H9 (cell line): ENCODE results near the gene ALDH1A1. TPM values are rescaled to one million over a fixed set of nuclear protein-coding genes. Genes with fewer than 3 reads are reported as not detected.

Source experiments
- DNase-seq: peaks from one replicate; pipeline ENCODE4 v3.0.0-alpha.2; 2017
- H2AFZ ChIP-seq: one replicate; pipeline ENCODE4 v1.6.1; 2013; ENCODE audit warnings: mild to moderate bottlenecking, low read length, control low read depth, moderate library complexity
- H2AK5ac ChIP-seq: 2 replicates; pipeline ENCODE4 v1.6.1; 2013; ENCODE audit warnings: low read length, control low read depth, mixed read lengths; ENCODE audit not compliant: insufficient read length
- H2BK120ac ChIP-seq: one replicate; pipeline ENCODE4 v1.6.1; 2013; ENCODE audit warnings: low read depth, mild to moderate bottlenecking, low read length, control low read depth, inconsistent platforms; ENCODE audit not compliant: poor library complexity, severe bottlenecking
- H2BK12ac ChIP-seq: 2 replicates; pipeline ENCODE4 v1.6.1; 2013; ENCODE audit warnings: low read length, control low read depth, mixed read lengths, low read depth; ENCODE audit not compliant: insufficient read length
- H2BK15ac ChIP-seq: 2 replicates; pipeline ENCODE4 v1.6.1; 2013; ENCODE audit warnings: low read depth, low read length, control low read depth
- H2BK20ac ChIP-seq: one replicate; pipeline ENCODE4 v1.6.1; 2013; ENCODE audit warnings: low read depth, mild to moderate bottlenecking, low read length, control low read depth, inconsistent platforms; ENCODE audit not compliant: poor library complexity, severe bottlenecking
- H2BK5ac ChIP-seq: 2 replicates; pipeline ENCODE4 v1.6.1; 2013; ENCODE audit warnings: low read length, control low read depth, mixed read lengths; ENCODE audit not compliant: insufficient read length
- H3K14ac ChIP-seq: 2 replicates; pipeline ENCODE4 v1.6.1; 2013; ENCODE audit warnings: low read length, control low read depth; ENCODE audit not compliant: insufficient read depth
- H3K18ac ChIP-seq: 2 replicates; pipeline ENCODE4 v1.6.1; 2013; ENCODE audit warnings: low read depth, mild to moderate bottlenecking, mixed read lengths, low read length, control low read depth; ENCODE audit not compliant: insufficient read length
- H3K23ac ChIP-seq: 2 replicates; pipeline ENCODE4 v1.6.1; 2013; ENCODE audit warnings: low read length, control low read depth, mixed read lengths, low read depth; ENCODE audit not compliant: insufficient read length
- H3K23me2 ChIP-seq: 2 replicates; pipeline ENCODE4 v1.6.1; 2013; ENCODE audit warnings: low read depth, mild to moderate bottlenecking, mixed read lengths, low read length, control low read depth; ENCODE audit not compliant: insufficient read length, poor library complexity, severe bottlenecking
- H3K27ac ChIP-seq: 2 replicates; pipeline ENCODE4 v1.5.1; 2013; ENCODE audit warnings: low read length, control low read depth, mixed read lengths, low read depth; ENCODE audit not compliant: insufficient read length
- H3K27me3 ChIP-seq: 2 replicates; pipeline ENCODE4 v1.6.1; 2013; ENCODE audit warnings: low read length, control low read depth, inconsistent platforms; ENCODE audit not compliant: insufficient read depth
- H3K4ac ChIP-seq: 2 replicates; pipeline ENCODE4 v1.6.1; 2013; ENCODE audit warnings: low read depth, mild to moderate bottlenecking, control low read depth, inconsistent platforms, low read length, moderate library complexity
- H3K4me1 ChIP-seq: 2 replicates; pipeline ENCODE4 v1.6.1; 2013; ENCODE audit warnings: low read length, control low read depth, inconsistent platforms; ENCODE audit not compliant: insufficient read depth
- H3K4me2 ChIP-seq: 2 replicates; pipeline ENCODE4 v1.6.1; 2013; ENCODE audit warnings: low read length, control low read depth, mixed read lengths; ENCODE audit not compliant: insufficient read length, insufficient read depth
- H3K56ac ChIP-seq: 2 replicates; pipeline ENCODE4 v1.6.1; 2013; ENCODE audit warnings: low read depth, mild to moderate bottlenecking, mixed read lengths, low read length, control low read depth; ENCODE audit not compliant: insufficient read length
- H3K79me1 ChIP-seq: 2 replicates; pipeline ENCODE4 v1.6.1; 2013; ENCODE audit warnings: low read depth, mild to moderate bottlenecking, moderate library complexity, low read length, control low read depth, inconsistent platforms; ENCODE audit not compliant: insufficient read depth, poor library complexity, severe bottlenecking
- H3K79me2 ChIP-seq: 2 replicates; pipeline ENCODE4 v1.6.1; 2013; ENCODE audit warnings: low read length, control low read depth, inconsistent platforms; ENCODE audit not compliant: insufficient read depth
- H3K9ac ChIP-seq: 2 replicates; pipeline ENCODE4 v1.6.1; 2013; ENCODE audit warnings: low read length, control low read depth, mixed read lengths; ENCODE audit not compliant: insufficient read length; ENCODE audit errors: extremely low read depth
- H3K9me3 ChIP-seq: one replicate; pipeline ENCODE4 v1.6.1; 2013; ENCODE audit warnings: low read depth, low read length, inconsistent platforms; ENCODE audit not compliant: control insufficient read depth
- H3T11ph ChIP-seq: one replicate; pipeline ENCODE4 v1.6.1; 2013; ENCODE audit warnings: mild to moderate bottlenecking, low read length, control low read depth, inconsistent platforms
- H4K20me1 ChIP-seq: one replicate; pipeline ENCODE4 v1.6.1; 2013; ENCODE audit not compliant: control insufficient read depth, insufficient read length, insufficient read depth
- H4K5ac ChIP-seq: 2 replicates; pipeline ENCODE4 v1.6.1; 2013; ENCODE audit warnings: low read depth, mild to moderate bottlenecking, mixed read lengths, low read length, control low read depth; ENCODE audit not compliant: insufficient read length
- H4K8ac ChIP-seq: replicated peaks from 2 replicates; pipeline ENCODE4 v1.6.1; 2013; ENCODE audit warnings: low read length, control low read depth, mixed read lengths, low read depth; ENCODE audit not compliant: insufficient read length
- H4K91ac ChIP-seq: 2 replicates; pipeline ENCODE4 v1.6.1; 2013; ENCODE audit warnings: low read depth, mild to moderate bottlenecking, moderate library complexity, mixed read lengths, low read length, control low read depth; ENCODE audit not compliant: insufficient read length
- H3K27ac Mint-ChIP-seq, 3 experiments: 2 replicates in 2 of 3; 3 replicates in 1 of 3; pipeline ENCODE4 v1.8.0; 2020 to 2021; ENCODE audit warnings: mixed read lengths in 3 of 3, mild to moderate bottlenecking in 1 of 3, moderate library complexity in 1 of 3
- H3K27me3 Mint-ChIP-seq: 2 replicates; pipeline ENCODE4 v1.8.0; 2021; ENCODE audit warnings: low read depth, mild to moderate bottlenecking, moderate library complexity, mixed read lengths
- H3K36me3 Mint-ChIP-seq, 3 experiments: 2 replicates in 2 of 3; 3 replicates in 1 of 3; pipeline ENCODE4 v1.8.0; 2020 to 2021; ENCODE audit warnings: low read depth in 3 of 3, mixed read lengths in 3 of 3; ENCODE audit not compliant: insufficient read depth in 1 of 3
- H3K4me1 Mint-ChIP-seq, 2 experiments: 2 replicates each; pipeline ENCODE4 v1.8.0; 2020; ENCODE audit warnings: mixed read lengths in 2 of 2
- H3K4me3 Mint-ChIP-seq, 2 experiments: 2 replicates in 1 of 2; 3 replicates in 1 of 2; pipeline ENCODE4 v1.8.0; 2020 to 2021; ENCODE audit warnings: mild to moderate bottlenecking in 2 of 2, mixed read lengths in 2 of 2, moderate library complexity in 1 of 2
- H3K9me3 Mint-ChIP-seq, 2 experiments: 2 replicates in 1 of 2; 3 replicates in 1 of 2; pipeline ENCODE4 v1.8.0; 2020; ENCODE audit warnings: mild to moderate bottlenecking in 2 of 2, mixed read lengths in 2 of 2, moderate library complexity in 1 of 2
- CTCF ChIP-seq: fragments of 200-600 bp; sonication (generic); conservative IDR thresholded peaks from 3 replicates; pipeline ENCODE4 v1.8.0; 2021; ENCODE audit warnings: antibody characterized with exemption, mild to moderate bottlenecking
- WGBS: extraction: QIAGEN DNeasy Blood & Tissue Kit; methylation state at CpG from one replicate; pipeline ENCODE4 v1.1.7; 2013; ENCODE audit warnings: missing lambda C conversion rate, low lambda C conversion rate, mixed read lengths; ENCODE audit not compliant: insufficient read length; ENCODE audit errors: extremely low coverage; 5-methylcytosine and 5-hydroxymethylcytosine counted together
- total RNA-seq: library from RNA; stranded (reverse); gene quantifications from 2 replicates; pipeline ENCODE4 v1.2.1, GENCODE V29; 2021

Gene ALDH1A1
- total RNA-seq, 1 experiment from 2014 or later = 1.1 TPM

GRCh38 chr9:72949918-72950325 is 2.9 kb downstream of the ALDH1A1 start:
- Histone ChIP-seq H4K5ac (no peak overlapping the region), H2BK12ac (no peak overlapping the region), H3K14ac (no peak overlapping the region), H3K9ac (no peak overlapping the region), H3K4ac (no peak overlapping the region), H3T11ph (no peak overlapping the region), H3K79me2 (no peaks in the 10 kb centered on the region), H3K56ac (no peak overlapping the region), H3K27me3 (no peaks in the 10 kb centered on the region), H2BK20ac (no peak overlapping the region), H2BK5ac (no peak overlapping the region), H2AFZ (no peak overlapping the region), H3K79me1 (no peaks in the 10 kb centered on the region), H3K23me2 (no peaks in the 10 kb centered on the region), H3K27ac (no peak overlapping the region), H3K23ac (no peak overlapping the region), H3K4me1 (peaks cover 2% of the 10 kb centered on the region; the same call in 1 of the 2 replicates), H4K20me1 (no peaks in the 10 kb centered on the region), H3K4me2 (no peak overlapping the region), H2BK120ac (no peak overlapping the region), H2AK5ac (no peak overlapping the region), H3K9me3 (no peaks in the 10 kb centered on the region), H3K18ac (no peak overlapping the region), H2BK15ac (no peak overlapping the region), H4K8ac (no peak overlapping the region), H4K91ac (no peak overlapping the region)
- Mint-ChIP-seq H3K4me3 (no peak overlapping the region), H3K27ac (no peak overlapping the region; a peak in 1 of 7 replicates), H3K4me1 (peaks cover 14 to 15% of the 10 kb centered on the region in 2 experiments), H3K27me3 (no peaks in the 10 kb centered on the region), H3K36me3 (no peaks in the 10 kb centered on the region), H3K9me3 (no peaks in the 10 kb centered on the region)
- no peak for TF ChIP-seq CTCF
- no peak for DNase-seq
- WGBS = no CpG with 5 or more reads among the region's 7 CpGs
